SKM-1 (cell line): ENCODE results near the gene IFNAR2.
A peak's percentile ranks its signal among the peaks of the same experiment; 100 is the strongest.
"Not testable (repeated sequence)": the region's sequence is repeated elsewhere in the genome, so short reads cannot be mapped to it uniquely, and the experiment has no call there.

Experiments
- DNase-seq: peaks from one replicate; lab custom pipeline; 2025; ENCODE audit not compliant: unreplicated experiment; lab: John Stamatoyannopoulos, UW

Gene IFNAR2

DNA sequence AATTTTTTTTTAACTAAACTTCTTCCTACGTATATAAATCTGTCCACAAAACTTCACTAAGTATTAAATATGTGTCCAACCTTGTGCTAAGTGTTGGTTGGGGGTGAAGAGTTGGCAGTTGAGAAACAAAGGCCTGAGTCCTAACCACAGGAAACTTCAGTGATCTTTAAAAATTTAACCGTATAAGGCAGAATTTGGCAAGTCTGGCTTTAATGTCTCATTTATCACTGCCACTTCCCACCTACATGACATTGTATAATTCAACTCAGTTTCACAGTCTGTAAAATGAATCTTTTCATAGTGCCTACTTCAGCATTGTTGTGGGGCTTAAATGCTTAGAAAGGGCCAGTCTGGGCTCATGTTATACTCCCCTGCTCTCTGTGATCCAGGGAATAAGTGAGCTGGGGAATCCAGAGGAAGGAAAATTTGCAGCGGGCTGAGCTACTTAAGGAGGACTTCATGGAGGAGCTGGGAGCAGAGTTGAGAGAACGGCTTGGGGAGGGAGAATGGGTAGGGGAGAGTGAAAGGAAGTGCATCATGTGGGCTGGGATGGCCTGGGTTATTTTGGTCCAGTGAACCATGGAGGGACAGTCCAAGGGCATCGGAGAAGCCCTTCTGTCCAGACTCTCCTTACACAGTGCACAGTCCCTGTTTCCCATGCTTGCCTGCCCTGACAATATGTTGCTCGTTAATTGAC lies 14.5 kb downstream of the IFNAR2 start:
- DNase-seq, result no peak

DNA sequence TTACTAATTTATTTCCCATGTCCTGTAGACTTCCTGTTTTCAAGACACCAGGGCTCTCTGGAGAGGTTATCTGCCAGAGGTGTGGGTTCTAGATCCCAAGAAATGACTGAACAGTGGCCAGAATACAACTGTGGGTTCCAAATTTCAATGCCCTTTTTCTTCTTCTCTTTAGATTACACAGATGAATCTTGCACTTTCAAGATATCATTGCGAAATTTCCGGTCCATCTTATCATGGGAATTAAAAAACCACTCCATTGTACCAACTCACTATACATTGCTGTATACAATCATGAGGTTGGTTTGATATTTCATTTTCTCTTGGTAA lies 15.0 kb downstream of the IFNAR2 start:
- DNase-seq, result no peak

DNA sequence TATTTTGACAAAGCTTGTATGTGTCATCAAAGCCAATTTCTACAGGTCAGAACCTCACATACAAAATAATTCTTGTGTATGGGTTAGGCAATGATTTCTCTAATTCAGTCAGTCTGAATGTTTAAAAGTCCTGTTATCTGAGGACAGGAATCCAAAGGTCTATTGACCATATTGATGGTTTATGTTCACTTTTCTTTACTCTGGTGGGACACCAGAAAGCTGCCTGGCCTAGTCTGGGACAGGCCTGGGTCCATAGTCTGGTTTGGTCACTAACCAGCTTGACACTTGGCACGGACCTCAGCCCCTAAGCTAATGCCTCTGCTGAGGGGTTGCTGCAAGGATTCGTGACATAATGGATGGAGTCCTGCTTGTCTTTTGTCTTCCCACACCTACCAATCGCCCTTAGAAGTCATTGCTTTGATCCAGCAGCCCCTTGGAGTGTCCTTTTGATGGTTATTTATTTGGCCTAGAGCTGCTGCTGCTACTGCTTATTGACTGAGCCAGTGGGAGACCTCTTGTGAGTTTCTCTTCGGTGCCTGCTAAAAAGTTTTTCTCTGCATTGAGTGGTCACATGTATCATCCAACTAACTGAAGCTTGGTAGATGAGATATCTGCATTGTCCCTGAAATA lies 15.7 kb downstream of the IFNAR2 start:
- DNase-seq, result no peak

DNA sequence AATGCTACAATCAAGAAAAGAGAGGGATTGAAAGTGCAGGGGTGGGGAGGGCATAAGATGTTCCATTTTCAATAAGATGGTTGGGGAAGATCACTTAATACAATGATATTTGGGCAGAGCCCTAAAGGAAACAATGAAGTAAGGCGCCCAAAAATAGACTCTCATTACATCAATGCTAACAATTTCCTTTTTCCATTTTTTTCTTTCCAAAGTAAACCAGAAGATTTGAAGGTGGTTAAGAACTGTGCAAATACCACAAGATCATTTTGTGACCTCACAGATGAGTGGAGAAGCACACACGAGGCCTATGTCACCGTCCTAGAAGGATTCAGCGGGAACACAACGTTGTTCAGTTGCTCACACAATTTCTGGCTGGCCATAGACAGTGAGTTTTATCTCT lies 16.8 kb downstream of the IFNAR2 start:
- DNase-seq, result no peak

DNA sequence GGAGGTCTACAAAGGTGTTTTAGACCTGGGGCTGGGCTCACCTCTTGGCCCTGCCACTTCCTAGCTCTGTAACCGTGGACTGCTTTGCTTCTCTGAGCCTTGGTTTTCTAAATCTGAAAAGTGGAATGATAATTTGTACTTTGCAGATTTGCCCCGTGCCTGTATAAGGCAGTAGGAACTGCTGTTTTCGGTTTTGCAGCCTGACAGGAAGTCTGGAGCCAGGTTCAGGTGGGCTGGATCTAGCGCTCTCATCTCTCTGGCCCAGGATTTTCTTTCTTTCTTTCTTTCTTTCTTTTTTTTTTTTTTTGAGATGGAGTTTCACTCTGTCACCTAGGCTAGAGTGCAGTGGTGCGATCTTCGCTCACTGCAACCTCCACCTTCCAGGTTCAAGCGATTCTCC lies 17.2 kb downstream of the IFNAR2 start:
- DNase-seq, result no peak

DNA sequence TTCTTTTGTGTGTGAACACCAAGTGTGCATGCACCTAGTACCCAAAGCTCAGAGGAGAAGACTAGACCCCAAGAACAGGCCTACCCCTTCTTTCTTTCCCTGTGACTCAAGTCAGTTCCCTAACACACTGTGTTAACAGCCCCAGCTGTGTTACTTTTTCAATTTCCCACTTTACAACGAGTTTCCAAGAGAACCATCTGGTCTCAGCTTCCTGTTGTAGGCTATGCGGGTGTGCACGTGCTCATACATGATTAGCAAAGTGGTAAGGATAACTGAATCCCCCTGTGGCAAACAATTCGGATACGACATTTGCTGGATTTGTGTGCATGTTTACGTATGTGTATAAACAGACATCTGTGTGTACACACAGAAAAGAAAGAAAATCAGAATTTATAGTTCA lies 17.9 kb downstream of the IFNAR2 start:
- DNase-seq, result no peak

DNA sequence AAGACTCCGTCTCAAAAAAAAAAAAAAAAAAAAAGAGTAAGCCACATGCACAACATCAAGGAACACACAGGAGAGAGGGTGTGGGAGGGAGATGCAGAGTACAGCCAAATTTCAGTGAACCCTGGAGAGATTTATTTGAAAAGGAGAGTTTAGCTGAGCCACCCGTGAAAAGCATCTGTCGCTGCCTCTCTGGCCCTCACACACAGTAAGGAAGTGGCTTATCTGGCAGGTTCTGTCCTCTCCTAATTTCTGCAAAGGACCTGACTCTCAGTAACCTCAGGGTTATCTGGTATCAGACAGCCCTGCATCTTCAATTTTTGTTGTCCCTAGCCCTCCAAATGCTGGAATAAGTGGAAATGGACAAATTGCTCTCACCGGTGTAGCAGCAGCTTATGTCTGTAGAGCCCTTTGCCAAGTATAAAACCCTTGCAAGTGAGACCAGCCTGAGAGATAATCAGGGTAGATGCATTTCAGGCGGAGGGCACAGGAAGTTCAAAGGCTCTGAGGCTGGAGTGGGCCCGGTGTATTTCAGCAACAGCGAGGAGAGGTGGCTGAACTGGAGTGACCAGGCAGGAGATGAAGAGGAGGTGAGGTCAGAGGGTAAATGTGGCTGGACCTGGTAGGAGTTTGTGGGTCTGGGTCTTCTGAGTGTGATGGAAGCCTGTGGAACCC lies 19.7 kb downstream of the IFNAR2 start:
- DNase-seq, result no peak

DNA sequence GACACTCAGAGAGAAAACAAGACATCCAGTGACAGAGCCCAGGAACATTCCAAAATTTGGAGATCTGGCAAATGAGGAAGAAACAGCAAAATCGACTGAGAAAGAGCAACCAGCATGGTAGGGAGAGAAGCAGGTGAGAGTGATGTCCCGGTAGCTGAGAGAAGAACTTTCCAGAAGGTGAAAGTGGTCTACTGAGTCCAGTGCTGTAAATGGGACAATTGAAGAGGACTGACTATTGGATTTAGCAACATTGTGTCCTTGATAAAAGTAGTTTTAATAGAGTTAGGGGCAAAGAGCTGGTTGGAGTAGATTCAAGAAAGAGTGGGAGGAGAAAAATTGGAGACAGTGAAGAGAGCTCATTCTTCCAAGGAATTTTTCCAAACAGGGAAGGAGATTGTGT lies 21.4 kb downstream of the IFNAR2 start:
- no peak for DNase-seq

DNA sequence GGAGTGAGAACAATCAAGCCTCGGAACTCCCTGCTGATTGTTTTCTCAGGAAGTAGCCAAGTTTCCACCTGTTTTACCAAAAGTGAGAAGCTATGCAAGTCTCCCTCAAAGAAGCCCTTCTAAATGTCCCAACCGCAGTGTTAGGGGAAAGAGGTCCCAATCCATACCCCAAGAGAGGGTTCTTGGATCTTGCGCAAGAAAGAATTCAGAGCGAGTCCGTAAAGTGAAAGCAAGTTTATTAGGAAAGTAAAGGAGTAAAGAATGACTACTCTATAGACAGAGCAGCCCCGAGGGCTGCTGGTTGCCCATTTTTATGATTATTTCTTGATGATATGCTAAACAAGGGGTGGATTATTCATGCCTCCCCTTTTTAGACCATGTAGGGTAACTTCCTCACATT lies 23.6 kb downstream of the IFNAR2 start:
- not testable (repeated sequence) for DNase-seq

DNA sequence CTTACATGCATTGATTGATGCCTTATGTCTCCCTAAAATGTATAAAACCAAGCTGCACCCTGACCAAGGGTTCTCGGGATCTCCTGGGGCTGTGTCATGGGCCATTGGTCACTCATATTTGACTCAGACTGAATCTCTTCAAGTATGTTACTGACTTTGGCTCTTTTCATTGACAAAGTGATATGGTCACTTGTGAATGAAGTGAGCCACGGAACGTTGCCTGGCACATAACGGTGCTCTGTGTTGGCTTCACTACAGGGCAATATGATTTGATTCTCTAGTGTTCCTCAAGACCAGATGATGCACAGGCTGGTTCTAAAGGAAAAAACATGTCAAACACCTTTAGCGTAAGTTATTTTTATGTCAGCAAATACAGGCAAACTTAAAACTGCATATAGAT lies 25.0 kb downstream of the IFNAR2 start:
- no peak for DNase-seq

DNA sequence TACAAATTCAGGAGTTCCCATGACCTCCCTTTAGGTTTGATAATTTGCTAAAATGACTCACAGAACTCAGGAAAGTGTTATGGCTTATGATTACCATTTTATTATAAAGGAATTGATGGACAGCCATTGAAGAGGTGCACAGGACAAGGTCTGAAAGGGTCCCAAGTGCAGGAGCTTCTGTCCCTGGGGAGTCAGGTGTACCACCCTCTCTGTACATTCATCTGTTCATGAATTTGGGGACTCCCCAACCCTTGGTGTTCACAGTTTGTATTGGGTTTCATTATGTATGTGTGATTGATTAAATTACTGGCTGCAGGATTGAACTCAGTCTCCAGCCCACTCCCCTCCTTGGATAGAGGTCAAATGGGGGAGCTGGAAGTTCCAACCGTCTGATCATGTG lies 25.7 kb downstream of the IFNAR2 start:
- no peak for DNase-seq

DNA sequence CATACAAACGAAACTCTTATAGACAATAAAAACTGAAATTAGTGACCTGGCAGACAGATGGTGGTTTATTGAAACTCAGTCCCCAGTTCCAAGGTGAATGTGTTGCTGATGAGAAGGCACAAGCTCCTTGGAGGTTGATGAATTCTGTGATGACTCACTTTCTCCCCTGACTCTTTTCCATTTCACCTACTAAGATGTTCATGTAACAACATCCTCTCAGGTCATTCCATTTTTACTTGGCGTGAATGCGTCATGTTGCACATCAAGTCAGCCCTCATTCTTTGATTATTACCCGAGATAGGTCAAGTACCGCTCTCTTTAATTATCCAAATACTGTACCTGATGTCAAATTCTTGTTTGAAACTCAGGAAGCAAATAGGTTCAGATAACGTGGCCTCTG lies 26.3 kb downstream of the IFNAR2 start:
- DNase-seq, result no peak

DNA sequence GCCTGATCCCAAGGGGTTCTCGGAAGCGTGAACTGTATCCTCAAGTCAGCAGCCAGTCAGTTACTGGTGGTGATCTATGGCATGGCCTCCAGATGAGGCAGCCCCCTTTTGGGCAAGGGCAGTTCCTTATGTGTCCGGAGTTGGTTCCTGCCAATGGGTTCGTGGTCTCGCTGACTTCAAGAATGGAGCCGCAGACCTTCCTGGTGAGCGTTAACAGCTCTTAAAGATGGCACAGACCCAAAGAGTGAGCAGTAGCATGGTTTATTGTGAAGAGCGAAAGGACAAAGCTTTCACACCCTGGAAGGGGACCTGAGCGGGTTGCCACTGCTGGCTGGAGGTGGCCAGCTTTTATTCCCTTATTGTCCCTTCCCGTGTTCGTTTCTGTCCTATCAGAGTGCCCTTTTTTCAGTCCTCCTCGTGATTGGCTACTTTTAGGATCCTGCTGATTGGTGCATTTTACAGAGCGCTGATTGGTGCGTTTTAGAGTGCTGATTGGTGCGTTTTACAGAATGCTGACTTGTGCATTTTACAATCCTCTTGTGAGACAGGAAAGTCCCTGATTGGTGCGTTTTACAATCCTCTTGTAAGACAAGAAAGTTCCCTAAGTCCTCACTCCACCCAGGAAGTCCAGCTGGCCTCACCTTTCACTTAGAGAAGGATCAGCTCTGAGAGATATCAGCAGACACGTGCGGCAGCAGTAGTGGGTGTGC lies 27.5 kb downstream of the IFNAR2 start:
- no peak for DNase-seq

DNA sequence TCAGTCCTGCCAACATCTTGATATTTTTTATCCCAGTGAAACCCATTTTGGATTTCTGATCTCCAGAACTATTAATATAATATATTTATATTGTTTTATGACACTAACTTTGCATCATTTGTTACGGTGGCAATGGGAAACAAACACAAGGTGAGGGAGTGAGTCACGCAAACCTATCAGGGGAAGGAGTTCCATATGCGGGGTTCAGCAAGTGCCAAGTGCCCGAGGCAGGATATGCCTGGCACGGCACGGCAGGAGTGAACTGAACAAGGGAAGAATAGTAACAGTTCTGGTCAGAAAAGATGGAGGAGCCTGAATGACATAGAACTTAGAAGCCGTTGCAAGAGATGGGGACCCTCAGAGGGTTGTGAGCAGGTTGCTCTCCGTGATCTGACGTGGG lies 28.7 kb downstream of the IFNAR2 start:
- no peak for DNase-seq

DNA sequence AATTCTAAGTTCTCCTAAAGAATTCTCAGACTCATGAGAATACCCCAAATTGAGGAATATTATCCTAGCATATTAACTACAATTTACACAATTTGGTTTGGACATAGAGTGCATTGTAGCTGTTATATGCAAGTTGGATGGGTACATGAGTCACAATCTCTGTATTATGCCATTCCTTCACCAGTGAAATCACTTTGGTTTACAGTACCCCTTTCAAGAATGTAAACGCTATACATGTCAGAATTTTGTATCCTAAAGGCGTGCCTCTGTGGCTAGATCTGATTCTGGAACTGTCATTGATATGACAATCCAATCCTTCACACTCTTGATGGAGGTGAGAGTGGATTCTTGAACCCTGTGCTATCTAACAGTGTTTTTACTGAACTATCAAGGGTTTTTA lies 29.7 kb downstream of the IFNAR2 start:
- DNase-seq, result no peak

DNA sequence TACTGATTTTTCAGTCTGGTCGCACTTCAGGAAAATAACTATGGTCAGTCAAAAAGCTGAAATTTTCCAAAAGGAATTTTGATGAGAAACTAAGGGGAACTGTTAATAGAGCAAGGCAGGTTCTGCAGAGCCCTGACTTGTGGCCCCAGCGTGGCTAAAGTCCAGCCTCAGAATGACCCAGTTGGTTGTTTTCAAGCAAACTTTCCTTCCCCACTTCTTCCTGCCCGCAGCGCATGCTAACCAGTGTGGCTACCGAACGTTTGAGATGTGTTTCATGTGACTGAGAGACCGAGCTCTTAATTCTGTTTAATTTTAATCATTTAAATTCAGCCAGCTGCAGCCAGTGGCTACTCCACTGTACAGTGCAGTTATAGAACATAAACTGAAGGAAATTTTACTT lies 30.3 kb downstream of the IFNAR2 start:
- peak; percentile 16 for DNase-seq

DNA sequence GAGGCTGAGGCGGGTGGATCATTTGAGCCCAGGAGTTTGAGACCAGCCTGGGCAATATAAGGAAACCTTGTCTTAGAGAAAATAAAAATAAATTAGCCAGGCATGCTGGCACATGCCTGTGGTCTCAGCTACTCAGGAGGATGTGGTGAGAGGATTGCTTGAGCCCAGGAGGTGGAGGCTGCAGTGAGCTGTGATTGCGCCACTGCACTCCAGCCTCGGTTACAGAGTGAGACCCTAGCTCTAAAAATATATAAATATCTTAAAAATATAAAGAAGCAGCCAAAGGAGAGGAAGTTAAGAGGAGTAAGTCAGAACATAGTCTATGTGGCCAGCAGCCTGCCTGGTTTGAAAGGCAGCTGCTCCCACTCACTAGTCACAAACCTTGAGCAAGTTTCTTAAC lies 31.9 kb downstream of the IFNAR2 start:
- peak; percentile 86 for DNase-seq

DNA sequence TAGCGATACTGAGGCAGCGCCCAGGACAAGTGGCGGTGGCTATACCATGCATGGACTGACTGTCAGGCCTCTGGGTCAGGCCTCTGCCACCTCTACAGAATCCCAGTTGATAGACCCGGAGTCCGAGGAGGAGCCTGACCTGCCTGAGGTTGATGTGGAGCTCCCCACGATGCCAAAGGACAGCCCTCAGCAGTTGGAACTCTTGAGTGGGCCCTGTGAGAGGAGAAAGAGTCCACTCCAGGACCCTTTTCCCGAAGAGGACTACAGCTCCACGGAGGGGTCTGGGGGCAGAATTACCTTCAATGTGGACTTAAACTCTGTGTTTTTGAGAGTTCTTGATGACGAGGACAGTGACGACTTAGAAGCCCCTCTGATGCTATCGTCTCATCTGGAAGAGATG lies 33.2 kb downstream of the IFNAR2 start:
- DNase-seq, result no peak

DNA sequence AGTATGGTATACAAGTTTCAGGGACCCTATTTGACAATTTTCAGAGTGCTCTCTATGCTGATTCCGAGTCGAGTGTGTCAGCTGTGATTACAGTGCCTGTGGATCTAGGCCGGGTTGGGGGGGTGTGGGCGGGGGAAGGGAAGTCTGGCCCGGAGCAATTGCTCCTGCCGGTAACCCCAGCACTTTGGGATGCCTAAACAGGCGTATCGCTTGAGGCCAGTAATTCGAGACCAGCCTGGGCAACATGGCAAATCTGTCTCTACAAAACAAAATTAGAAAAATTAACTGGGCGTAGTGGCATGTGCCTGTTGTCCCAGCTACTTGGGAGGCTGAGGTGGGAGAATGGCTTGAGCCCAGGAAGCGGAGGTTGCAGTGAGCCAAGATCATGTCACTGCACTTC lies 34.8 kb downstream of the IFNAR2 start:
- no peak for DNase-seq

DNA sequence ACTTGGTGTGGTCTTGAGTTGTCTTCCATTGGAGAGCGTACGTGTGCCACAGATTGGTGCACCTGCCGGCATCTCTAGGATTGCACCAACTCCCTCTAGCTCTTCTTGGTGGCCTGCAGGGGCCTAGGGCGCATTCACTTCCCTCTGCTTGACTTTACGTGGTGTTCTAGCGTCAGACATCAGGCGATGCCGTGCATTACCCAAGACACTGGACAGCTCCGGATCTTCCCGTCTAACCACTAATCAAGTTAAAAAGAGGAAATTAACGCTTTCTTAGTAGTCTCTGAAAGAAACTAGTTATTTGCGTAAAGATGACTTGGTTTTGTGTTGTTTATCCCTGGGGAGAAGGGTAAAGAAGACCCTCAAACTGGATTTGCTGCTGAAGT lies 35.9 kb downstream of the IFNAR2 start:
- peak; percentile 95 for DNase-seq

DNA sequence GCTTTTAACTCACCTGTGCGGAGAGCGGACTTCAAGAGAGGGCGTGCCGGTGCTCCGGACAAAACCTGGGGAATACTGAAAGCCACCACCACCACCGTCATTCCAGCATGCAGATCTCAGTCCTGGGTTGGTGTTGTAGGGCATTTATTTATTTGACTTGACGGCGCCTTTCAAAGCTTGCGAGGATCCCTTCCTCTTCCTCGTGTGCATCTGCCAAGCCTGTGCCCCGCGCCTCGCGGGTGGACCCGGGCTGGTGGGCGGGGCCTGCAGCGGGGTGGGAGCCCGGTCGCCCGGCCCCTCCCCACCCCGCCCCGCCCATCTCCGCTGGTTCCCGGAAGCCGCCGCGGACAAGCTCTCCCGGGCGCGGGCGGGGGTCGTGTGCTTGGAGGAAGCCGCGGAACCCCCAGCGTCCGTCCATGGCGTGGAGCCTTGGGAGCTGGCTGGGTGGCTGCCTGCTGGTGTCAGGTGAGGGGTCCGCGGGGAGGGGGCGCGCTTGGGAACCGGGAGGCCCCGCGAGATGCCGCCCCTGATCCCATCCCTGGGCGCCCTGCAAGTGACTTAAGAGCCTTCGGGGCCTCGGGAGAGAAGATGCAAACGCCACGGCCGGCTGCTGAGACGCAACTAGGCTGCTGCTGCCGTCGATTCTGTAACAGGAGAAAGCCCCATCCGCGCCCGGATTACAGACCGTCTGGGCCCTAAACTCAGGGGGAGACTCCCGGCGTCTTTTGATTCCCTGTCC lies 36.5 kb downstream of the IFNAR2 start, which contains the start of gene IL10RB:
IL10RB (plus strand) TSS at position 318 of the 739 bp plus-strand sequence; CDS start at position 417, 99 bp downstream.
- DNase-seq, result peak; percentile 54
